Mesothelial cell of epicardium (in vitro differentiated cells): Measurements from ENCODE around the gene TTLL11. TPM values are rescaled to one million over a fixed set of nuclear protein-coding genes. Genes with fewer than 3 reads are reported as not detected.

Experiments used
- DNase-seq, 2 experiments: peaks; one replicate each; pipeline ENCODE4 v3.0.0; 2021; ENCODE audit warnings: low spot score in 2 of 2; ENCODE audit not compliant: unreplicated experiment in 2 of 2
- H3K27ac Mint-ChIP-seq: 2 replicates; pipeline ENCODE4 v1.8.0; 2021; ENCODE audit warnings: mixed read lengths
- H3K27me3 Mint-ChIP-seq: 2 replicates; pipeline ENCODE4 v1.8.0; 2021; ENCODE audit warnings: low read depth, mixed read lengths
- H3K36me3 Mint-ChIP-seq: 2 replicates; pipeline ENCODE4 v1.8.0; 2021; ENCODE audit warnings: mixed read lengths
- H3K4me1 Mint-ChIP-seq: 2 replicates; pipeline ENCODE4 v1.8.0; 2021; ENCODE audit warnings: mixed read lengths
- H3K4me3 Mint-ChIP-seq: 2 replicates; pipeline ENCODE4 v1.8.0; 2021; ENCODE audit warnings: mild to moderate bottlenecking, moderate library complexity, mixed read lengths
- H3K9me3 Mint-ChIP-seq: 2 replicates; pipeline ENCODE4 v1.8.0; 2021; ENCODE audit warnings: mixed read lengths
- CTCF ChIP-seq: fragments of 200-600 bp; sonication (generic); IDR thresholded peaks from one replicate; pipeline ENCODE4 v1.5.0; 2021; ENCODE audit warnings: antibody characterized with exemption; ENCODE audit not compliant: unreplicated experiment
- total RNA-seq: library from RNA; stranded (reverse); gene quantifications from 3 replicates; pipeline ENCODE4 v1.2.1, GENCODE V29; 2021

Gene TTLL11
- total RNA-seq, 1 donor from 2014 or later, result 4.8 TPM

- Mint-ChIP-seq H3K36me3 (peaks cover 9% of the 10 kb centered on the region), H3K4me1 (no peaks in the 10 kb centered on the region), H3K9me3 (peaks cover 11% of the 10 kb centered on the region), H3K27me3 (peaks cover 5% of the 10 kb centered on the region), H3K4me3 (no peak overlapping the region), H3K27ac (no peak overlapping the region)
- no peak for DNase-seq
- TF ChIP-seq CTCF, result no peak
These were observed 240.9 kb downstream of the TTLL11 start for GRCh38 chr9:121852241-121852640.

GRCh38 chr9:121851641-121852091 lies 241.4 kb downstream of the TTLL11 start:
- peaks cover 12% of the 10 kb centered on the region for H3K9me3 Mint-ChIP-seq
- no peaks in the 10 kb centered on the region for H3K4me1 Mint-ChIP-seq
- TF ChIP-seq CTCF, result no peak
- no peak overlapping the region for H3K4me3 Mint-ChIP-seq
- no peak overlapping the region for H3K27ac Mint-ChIP-seq
- peaks cover 9% of the 10 kb centered on the region for H3K36me3 Mint-ChIP-seq
- H3K27me3 Mint-ChIP-seq, result peaks cover 5% of the 10 kb centered on the region
- DNase-seq, result no peak

- H3K4me3 Mint-ChIP-seq, result no peak overlapping the region
- TF ChIP-seq CTCF, result no peak
- H3K4me1 Mint-ChIP-seq, result no peaks in the 10 kb centered on the region
- peaks cover 24% of the 10 kb centered on the region for H3K9me3 Mint-ChIP-seq
- peaks cover 2% of the 10 kb centered on the region for H3K27me3 Mint-ChIP-seq
- H3K36me3 Mint-ChIP-seq, result peaks cover 9% of the 10 kb centered on the region
- DNase-seq, result no peak
- no peak overlapping the region for H3K27ac Mint-ChIP-seq
These were observed 242.7 kb downstream of the TTLL11 start for GRCh38 chr9:121850366-121850765.

- H3K27ac Mint-ChIP-seq, result no peak overlapping the region
- DNase-seq, result no peak
- H3K4me3 Mint-ChIP-seq, result no peak overlapping the region
- peaks cover 32% of the 10 kb centered on the region for H3K9me3 Mint-ChIP-seq
- H3K36me3 Mint-ChIP-seq, result peaks cover 11% of the 10 kb centered on the region
- TF ChIP-seq CTCF, result no peak
- H3K4me1 Mint-ChIP-seq, result no peaks in the 10 kb centered on the region
- no peaks in the 10 kb centered on the region for H3K27me3 Mint-ChIP-seq
These were observed 243.6 kb downstream of the TTLL11 start for GRCh38 chr9:121849554-121849953.

GRCh38 chr9:121844562-121844961 lies 248.5 kb downstream of the TTLL11 start:
- H3K36me3 Mint-ChIP-seq, result peaks cover 14% of the 10 kb centered on the region
- H3K4me1 Mint-ChIP-seq, result no peaks in the 10 kb centered on the region
- H3K27ac Mint-ChIP-seq, result no peak overlapping the region
- H3K9me3 Mint-ChIP-seq, result peaks cover 38% of the 10 kb centered on the region
- no peak for DNase-seq
- no peak for TF ChIP-seq CTCF
- H3K4me3 Mint-ChIP-seq, result no peak overlapping the region
- H3K27me3 Mint-ChIP-seq, result no peaks in the 10 kb centered on the region

GRCh38 chr9:121844098-121844497 lies 249.0 kb downstream of the TTLL11 start:
- Mint-ChIP-seq H3K4me1 (no peaks in the 10 kb centered on the region), H3K27me3 (no peaks in the 10 kb centered on the region), H3K9me3 (peaks cover 33% of the 10 kb centered on the region), H3K27ac (no peak overlapping the region), H3K4me3 (no peak overlapping the region), H3K36me3 (peaks cover 9% of the 10 kb centered on the region)
- no peak for TF ChIP-seq CTCF
- no peak for DNase-seq
